NCI-H1436 treated with DMSO at 0.1 percent for 48 hours (cell line): ENCODE data around the gene LASP1.
"Not testable (repeated sequence)": the region's sequence is repeated elsewhere in the genome, so short reads cannot be mapped to it uniquely, and the experiment has no call there.

ENCODE experiments used
- DNase-seq: peaks from one replicate; lab custom pipeline; 2025; lab: John Stamatoyannopoulos, UW

Gene LASP1

GRCh38 chr17:38908676-38909181, 38.9 kb downstream of the LASP1 start:
- DNase-seq: no peak

GRCh38 chr17:38910325-38910724, 40.5 kb downstream of the LASP1 start:
- DNase-seq: no peak

- no peak for DNase-seq
Observed at GRCh38 chr17:38911081-38911730, 41.3 kb downstream of the LASP1 start.

- not testable (repeated sequence) for DNase-seq
Observed at GRCh38 chr17:38911731-38912081, 41.8 kb downstream of the LASP1 start.

GRCh38 chr17:38912221-38912813, 42.5 kb downstream of the LASP1 start:
- no peak for DNase-seq

- no peak for DNase-seq
Observed at GRCh38 chr17:38914741-38915638, 45.1 kb downstream of the LASP1 start.

- no peak for DNase-seq
Observed at GRCh38 chr17:38915639-38915995, 45.8 kb downstream of the LASP1 start.

- no peak for DNase-seq
Observed at GRCh38 chr17:38916771-38917170, 46.9 kb downstream of the LASP1 start.

GRCh38 chr17:38917259-38917658, 47.4 kb downstream of the LASP1 start:
- DNase-seq: no peak

- DNase-seq: no peak
Observed at GRCh38 chr17:38918129-38918913, 48.5 kb downstream of the LASP1 start.

GRCh38 chr17:38918916-38919315, 49.1 kb downstream of the LASP1 start:
- DNase-seq: no peak

- DNase-seq: no peak
Observed at GRCh38 chr17:38919316-38920078, 49.6 kb downstream of the LASP1 start.

- DNase-seq: no peak
Observed at GRCh38 chr17:38920374-38921291, 50.8 kb downstream of the LASP1 start.

- no peak for DNase-seq
Observed at GRCh38 chr17:38921756-38922411, 52.0 kb downstream of the LASP1 start.

- no peak for DNase-seq
Observed at GRCh38 chr17:38922538-38923297, 52.9 kb downstream of the LASP1 start.

GRCh38 chr17:38925263-38925995, 55.6 kb downstream of the LASP1 start, which contains the start of gene LASP1NB:
LASP1NB (plus strand) TSS chr17:38925614.
- no peak for DNase-seq

GRCh38 chr17:38926293-38927070, 56.6 kb downstream of the LASP1 start:
- DNase-seq: no peak
